ENCODE measurements around the gene UQCC5. TPM values are rescaled to one million over a fixed set of nuclear protein-coding genes. Genes with fewer than 3 reads are reported as not detected.

The UQCC5 gene
- polyA plus RNA-seq, 1 donor from 2014 or later = 20.5 TPM

DNA sequence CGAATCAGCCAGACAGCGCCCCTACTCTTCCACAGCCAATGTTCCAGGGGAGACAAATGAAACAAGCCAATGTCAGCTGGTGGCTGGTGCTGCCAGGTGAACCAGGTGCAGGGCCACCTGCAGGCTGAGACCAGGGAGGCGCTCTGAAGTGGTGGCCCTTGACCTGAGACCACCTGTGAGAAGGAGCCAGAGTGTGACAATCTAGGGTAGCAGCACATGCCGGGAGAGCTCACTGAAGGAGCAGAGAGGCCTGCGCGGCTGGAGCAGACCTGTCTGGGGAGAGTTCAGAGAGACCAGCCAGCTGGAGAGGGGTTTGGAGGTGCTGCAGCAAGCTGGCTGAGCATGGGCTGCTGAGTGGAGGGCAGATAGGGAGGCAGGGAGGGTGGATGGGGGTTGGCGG is 42.0 kb upstream of the UQCC5 start:
- Histone ChIP-seq H3K9ac (ENCODE audit: low read length) (no peak overlapping the region), H2AFZ (ENCODE audit: low read depth, low read length) (no peak overlapping the region), H3K9me2 (ENCODE audit: insufficient read depth, low read length) (no peaks in the 10 kb centered on the region), H3K36me3 (ENCODE audit: insufficient read depth, low read length) (no peaks in the 10 kb centered on the region), H3K27me3 (ENCODE audit: insufficient read depth, low read depth, low read length) (no peaks in the 10 kb centered on the region), H3K27ac (ENCODE audit: low read length) (no peak overlapping the region), H3K4me2 (ENCODE audit: low read length) (no peak overlapping the region), H3K9me3 (ENCODE audit: low read length) (no peaks in the 10 kb centered on the region), H3K4me3 (ENCODE audit: low read length) (no peak overlapping the region), H4K20me1 (ENCODE audit: insufficient read depth) (no peaks in the 10 kb centered on the region), H3K79me2 (replicated peaks; ENCODE audit: insufficient read depth, low read length) (no peaks in the 10 kb centered on the region), H3F3A (ENCODE audit: insufficient read depth, low read length, poor library complexity, severe bottlenecking) (no peaks in the 10 kb centered on the region)
- peak; percentile 4 for TF ChIP-seq POLR2AphosphoS5 (IDR thresholded peaks at IDR 0.05)
- TF ChIP-seq SMC3 (conservative IDR thresholded peaks at IDR 0.05; ENCODE audit: poor library complexity) = no peak
- no peak for TF ChIP-seq MXI1 (conservative IDR thresholded peaks at IDR 0.05; ENCODE audit: poor library complexity, severe bottlenecking)
- no peak for TF ChIP-seq EP300 (conservative IDR thresholded peaks at IDR 0.05; ENCODE audit: poor library complexity, severe bottlenecking)

DNA sequence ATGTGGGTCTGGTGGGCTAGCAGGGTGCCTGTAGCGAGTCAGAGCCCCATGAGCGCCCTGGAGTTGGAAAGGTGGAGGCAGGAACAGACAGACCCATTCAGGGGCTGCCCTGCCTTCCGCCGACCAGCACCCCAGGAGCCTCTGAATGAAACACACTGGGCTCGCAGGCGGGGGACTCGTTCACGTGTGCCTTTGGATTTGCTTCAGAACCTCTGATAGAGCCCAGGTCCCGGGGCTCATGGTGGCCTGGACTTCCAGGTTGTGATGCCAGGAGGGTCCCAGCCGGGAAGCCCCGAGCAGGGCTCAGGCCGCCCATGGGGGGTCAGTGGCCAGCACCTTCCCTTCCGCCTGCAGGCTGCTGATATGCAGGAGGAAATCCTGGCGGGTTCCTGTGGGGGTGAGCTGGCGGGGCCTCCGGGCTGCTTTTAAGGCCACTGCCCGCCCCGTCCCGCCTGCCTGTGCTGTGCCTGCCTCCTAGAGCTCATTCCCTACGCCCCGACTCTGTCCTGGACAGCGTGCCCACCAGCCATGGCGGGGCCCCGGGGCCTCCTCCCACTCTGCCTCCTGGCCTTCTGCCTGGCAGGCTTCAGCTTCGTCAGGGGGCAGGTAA is 41.4 kb upstream of the UQCC5 start, which contains the start of gene STAB1:
STAB1 (plus strand) TSS at position 453 of the 610 bp plus-strand sequence; CDS start at position 529, 76 bp downstream.
- Histone ChIP-seq H3K4me2 (ENCODE audit: low read length) (no peak within 1 kb of the TSS), H3K27ac (ENCODE audit: low read length) (no peak within 1 kb of the TSS), H3K9me3 (ENCODE audit: low read length) (no peaks in the 10 kb centered on the region), H3K9me2 (ENCODE audit: insufficient read depth, low read length) (no peaks in the 10 kb centered on the region), H3K4me3 (ENCODE audit: low read length) (no peak within 1 kb of the TSS), H3K27me3 (ENCODE audit: insufficient read depth, low read depth, low read length) (no peaks in the 10 kb centered on the region), H3K9ac (ENCODE audit: low read length) (no peak within 1 kb of the TSS), H3K36me3 (ENCODE audit: insufficient read depth, low read length) (no peaks in the 10 kb centered on the region), H3F3A (ENCODE audit: insufficient read depth, low read length, poor library complexity, severe bottlenecking) (no peaks in the 10 kb centered on the region), H4K20me1 (ENCODE audit: insufficient read depth) (no peaks in the 10 kb centered on the region), H3K79me2 (replicated peaks; ENCODE audit: insufficient read depth, low read length) (no peaks in the 10 kb centered on the region), H2AFZ (ENCODE audit: low read depth, low read length) (no peak within 1 kb of the TSS)
- TF ChIP-seq TAF1 (IDR thresholded peaks at IDR 0.05; ENCODE audit: low read depth) (no peak), EZH2 (IDR thresholded peaks at IDR 0.05; ENCODE audit: borderline replicate concordance, insufficient read depth, low read length, poor library complexity, severe bottlenecking) (no peak), EP300 (conservative IDR thresholded peaks at IDR 0.05; ENCODE audit: poor library complexity, severe bottlenecking) (no peak), SMC3 (conservative IDR thresholded peaks at IDR 0.05; ENCODE audit: poor library complexity) (no peak), POLR2AphosphoS5 (IDR thresholded peaks at IDR 0.05) (no peak), MXI1 (conservative IDR thresholded peaks at IDR 0.05; ENCODE audit: poor library complexity, severe bottlenecking) (no peak), RAD21 (conservative IDR thresholded peaks at IDR 0.05) (no peak)
- TF ChIP-seq, protein P1, sequence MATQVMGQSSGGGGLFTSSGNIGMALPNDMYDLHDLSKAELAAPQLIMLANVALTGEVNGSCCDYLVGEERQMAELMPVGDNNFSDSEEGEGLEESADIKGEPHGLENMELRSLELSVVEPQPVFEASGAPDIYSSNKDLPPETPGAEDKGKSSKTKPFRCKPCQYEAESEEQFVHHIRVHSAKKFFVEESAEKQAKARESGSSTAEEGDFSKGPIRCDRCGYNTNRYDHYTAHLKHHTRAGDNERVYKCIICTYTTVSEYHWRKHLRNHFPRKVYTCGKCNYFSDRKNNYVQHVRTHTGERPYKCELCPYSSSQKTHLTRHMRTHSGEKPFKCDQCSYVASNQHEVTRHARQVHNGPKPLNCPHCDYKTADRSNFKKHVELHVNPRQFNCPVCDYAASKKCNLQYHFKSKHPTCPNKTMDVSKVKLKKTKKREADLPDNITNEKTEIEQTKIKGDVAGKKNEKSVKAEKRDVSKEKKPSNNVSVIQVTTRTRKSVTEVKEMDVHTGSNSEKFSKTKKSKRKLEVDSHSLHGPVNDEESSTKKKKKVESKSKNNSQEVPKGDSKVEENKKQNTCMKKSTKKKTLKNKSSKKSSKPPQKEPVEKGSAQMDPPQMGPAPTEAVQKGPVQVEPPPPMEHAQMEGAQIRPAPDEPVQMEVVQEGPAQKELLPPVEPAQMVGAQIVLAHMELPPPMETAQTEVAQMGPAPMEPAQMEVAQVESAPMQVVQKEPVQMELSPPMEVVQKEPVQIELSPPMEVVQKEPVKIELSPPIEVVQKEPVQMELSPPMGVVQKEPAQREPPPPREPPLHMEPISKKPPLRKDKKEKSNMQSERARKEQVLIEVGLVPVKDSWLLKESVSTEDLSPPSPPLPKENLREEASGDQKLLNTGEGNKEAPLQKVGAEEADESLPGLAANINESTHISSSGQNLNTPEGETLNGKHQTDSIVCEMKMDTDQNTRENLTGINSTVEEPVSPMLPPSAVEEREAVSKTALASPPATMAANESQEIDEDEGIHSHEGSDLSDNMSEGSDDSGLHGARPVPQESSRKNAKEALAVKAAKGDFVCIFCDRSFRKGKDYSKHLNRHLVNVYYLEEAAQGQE (IDR thresholded peaks at IDR 0.05; ENCODE audit: borderline replicate concordance) = no peak
- TF ChIP-seq, protein P2, sequence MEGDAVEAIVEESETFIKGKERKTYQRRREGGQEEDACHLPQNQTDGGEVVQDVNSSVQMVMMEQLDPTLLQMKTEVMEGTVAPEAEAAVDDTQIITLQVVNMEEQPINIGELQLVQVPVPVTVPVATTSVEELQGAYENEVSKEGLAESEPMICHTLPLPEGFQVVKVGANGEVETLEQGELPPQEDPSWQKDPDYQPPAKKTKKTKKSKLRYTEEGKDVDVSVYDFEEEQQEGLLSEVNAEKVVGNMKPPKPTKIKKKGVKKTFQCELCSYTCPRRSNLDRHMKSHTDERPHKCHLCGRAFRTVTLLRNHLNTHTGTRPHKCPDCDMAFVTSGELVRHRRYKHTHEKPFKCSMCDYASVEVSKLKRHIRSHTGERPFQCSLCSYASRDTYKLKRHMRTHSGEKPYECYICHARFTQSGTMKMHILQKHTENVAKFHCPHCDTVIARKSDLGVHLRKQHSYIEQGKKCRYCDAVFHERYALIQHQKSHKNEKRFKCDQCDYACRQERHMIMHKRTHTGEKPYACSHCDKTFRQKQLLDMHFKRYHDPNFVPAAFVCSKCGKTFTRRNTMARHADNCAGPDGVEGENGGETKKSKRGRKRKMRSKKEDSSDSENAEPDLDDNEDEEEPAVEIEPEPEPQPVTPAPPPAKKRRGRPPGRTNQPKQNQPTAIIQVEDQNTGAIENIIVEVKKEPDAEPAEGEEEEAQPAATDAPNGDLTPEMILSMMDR (IDR thresholded peaks at IDR 0.05; ENCODE audit: poor library complexity, severe bottlenecking) = no peak
